IPS-18c (cell line): ENCODE results near the gene LRRC15.

Experiments used
- H3K4me3 ChIP-seq: 2 replicates; pipeline ENCODE4 v1.7.0; 2013; ENCODE audit warnings: low read depth, mild to moderate bottlenecking, low read length, moderate library complexity; ENCODE audit not compliant: insufficient read depth
- H3K9me3 ChIP-seq: one replicate; pipeline ENCODE4 v1.6.1; 2013; ENCODE audit warnings: mild to moderate bottlenecking, low read length, moderate library complexity; ENCODE audit not compliant: control insufficient read depth, insufficient read depth

Gene LRRC15

DNA sequence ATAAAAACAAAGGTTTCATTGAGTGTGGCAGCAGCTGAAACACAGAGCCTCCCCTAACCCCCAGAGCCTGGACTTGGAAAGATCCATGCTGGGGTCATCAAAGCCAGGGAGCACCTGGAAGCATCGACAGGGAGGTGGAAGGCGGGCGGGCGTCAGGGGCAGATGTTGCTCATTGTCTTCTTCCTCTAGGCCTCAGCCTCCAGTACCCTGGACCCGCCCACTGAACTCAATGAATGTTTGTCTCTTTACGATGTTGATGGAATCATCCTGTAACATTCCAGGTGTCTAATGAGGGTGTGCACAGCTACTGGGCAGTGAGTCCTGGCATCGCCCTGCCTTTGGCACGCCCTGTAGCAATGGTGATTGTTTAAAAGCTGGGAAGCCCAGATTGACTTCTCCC, 19.7 kb upstream of the LRRC15 start:
- Histone ChIP-seq H3K9me3 (no peaks in the 10 kb centered on the region), H3K4me3 (no peak overlapping the region)

DNA sequence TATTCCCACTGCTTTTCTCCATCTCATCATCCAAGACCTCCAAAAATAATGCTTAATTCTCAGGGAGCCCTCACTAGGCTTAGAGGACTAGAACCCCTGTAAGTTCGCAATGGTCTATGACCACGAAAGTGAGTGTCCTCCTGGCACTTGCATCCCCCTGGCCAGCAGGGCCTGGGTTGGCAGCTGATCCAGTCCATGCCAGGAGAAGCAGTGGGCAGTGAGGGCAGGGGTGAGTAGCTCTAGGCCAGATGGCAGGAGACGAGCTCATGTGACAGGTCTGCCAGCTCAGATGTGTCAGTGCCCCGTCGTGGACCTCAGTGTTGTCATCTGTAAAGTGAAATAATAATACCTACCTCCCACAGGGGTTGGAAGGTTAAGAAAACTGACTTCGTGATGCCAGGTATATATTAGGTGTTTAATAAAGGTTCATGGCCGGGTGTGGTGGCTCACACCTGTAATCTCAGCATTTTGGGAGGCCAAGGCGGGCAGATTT, 18.4 kb upstream of the LRRC15 start:
- H3K4me3 ChIP-seq: no peak overlapping the region
- H3K9me3 ChIP-seq: no peaks in the 10 kb centered on the region

DNA sequence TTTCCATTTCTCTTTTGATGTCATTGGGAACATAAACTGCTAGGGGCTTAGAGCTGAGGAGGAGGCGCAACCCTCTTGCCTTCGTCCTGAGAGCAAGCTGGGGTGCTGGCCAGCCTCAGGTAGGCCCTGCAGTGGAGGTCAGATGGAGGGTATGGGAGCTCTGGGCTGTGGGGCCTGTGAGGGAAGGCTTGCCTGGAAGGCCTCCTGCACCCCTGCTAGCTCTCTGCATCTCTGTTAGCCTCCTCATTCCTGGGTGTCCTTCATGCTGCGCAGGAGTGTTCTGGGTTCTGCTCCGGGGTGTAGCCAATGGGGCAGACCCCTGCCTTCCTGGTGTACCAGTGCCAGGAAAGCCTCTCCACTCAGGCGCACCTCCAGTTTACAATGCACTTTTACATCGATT, 17.7 kb upstream of the LRRC15 start:
- H3K9me3 ChIP-seq: no peaks in the 10 kb centered on the region
- no peak overlapping the region for H3K4me3 ChIP-seq

DNA sequence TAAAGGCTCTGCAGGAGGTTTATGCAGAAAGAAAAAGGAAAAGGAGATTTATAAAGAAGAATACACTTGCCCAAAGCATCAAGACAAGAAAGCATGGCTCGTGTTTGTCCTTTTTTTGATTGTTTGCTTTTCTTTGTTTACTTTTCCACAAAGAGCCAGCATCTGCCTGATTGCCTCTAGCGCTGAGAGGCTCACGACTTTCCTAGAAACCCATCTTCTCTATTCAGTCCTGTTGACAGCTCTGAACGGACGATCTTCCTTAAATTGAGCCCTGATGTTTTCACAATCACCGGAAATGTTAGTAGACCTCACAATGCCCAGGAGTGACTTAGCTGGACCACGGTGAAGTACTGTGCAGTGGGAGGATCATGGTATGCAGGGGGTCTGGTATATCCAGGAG, 17.1 kb upstream of the LRRC15 start:
- Histone ChIP-seq H3K4me3 (no peak overlapping the region), H3K9me3 (no peaks in the 10 kb centered on the region)

DNA sequence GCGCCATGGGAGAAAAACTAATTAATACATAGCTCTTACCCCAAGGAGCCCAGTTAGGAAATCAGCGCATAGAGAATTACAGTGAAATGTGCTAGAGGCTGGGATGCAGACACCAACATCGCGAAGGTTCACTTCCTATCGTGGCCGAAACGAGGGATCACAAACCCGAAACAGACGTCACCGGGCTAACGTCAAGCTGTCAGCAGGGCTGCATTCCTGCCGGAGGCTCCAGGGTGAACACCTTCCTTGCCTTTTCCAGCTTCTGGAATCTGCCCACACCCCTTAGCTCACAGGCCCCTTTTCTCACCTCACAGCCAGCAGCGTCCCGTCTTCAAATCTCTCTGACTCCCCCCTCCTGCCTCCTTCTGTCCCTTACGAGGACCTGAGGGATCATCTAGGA, 16.5 kb upstream of the LRRC15 start:
- Histone ChIP-seq H3K9me3 (no peaks in the 10 kb centered on the region), H3K4me3 (no peak overlapping the region)

DNA sequence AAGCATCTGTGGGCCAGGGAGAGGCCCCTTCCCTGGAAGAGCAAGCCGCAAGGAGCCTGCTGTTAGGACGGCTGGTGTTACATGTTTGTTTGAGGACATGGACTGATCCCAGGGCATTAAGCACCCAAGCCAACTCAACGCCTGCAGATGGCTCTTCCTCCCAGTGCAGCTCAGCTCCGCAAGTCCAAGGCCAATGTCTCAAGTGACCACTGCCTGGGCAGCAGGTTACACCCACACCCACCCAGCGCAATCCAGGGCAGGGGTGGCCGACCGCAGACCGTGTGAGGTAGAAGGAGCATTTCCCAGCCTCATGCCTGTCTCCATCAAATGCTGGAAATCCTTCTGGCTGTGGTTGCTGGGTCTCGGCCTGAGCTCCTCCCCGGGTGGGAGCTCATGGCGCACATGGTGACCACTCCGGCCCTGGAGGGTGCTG, 15.0 kb upstream of the LRRC15 start:
- H3K4me3 ChIP-seq: no peak overlapping the region
- H3K9me3 ChIP-seq: no peaks in the 10 kb centered on the region

DNA sequence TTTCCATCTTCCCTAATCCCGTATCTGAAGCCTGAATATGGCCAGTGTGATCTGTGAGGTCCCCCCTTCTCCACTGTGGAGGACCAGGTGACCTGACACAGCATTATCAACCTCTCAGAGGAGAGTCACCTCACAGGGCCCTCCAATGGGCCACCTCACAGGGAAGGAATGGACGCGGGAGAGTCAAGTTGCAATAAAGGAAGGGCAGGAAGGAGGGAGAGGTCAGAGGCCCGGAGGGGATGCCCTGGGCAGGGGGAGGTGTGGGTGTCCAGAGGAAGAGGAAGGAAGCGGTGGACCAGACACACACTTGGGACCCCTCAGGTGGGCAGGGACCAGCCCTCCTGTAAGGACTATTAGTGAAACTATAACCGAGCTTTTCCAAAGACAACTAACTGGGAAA, 14.6 kb upstream of the LRRC15 start:
- Histone ChIP-seq H3K9me3 (no peaks in the 10 kb centered on the region), H3K4me3 (no peak overlapping the region)

DNA sequence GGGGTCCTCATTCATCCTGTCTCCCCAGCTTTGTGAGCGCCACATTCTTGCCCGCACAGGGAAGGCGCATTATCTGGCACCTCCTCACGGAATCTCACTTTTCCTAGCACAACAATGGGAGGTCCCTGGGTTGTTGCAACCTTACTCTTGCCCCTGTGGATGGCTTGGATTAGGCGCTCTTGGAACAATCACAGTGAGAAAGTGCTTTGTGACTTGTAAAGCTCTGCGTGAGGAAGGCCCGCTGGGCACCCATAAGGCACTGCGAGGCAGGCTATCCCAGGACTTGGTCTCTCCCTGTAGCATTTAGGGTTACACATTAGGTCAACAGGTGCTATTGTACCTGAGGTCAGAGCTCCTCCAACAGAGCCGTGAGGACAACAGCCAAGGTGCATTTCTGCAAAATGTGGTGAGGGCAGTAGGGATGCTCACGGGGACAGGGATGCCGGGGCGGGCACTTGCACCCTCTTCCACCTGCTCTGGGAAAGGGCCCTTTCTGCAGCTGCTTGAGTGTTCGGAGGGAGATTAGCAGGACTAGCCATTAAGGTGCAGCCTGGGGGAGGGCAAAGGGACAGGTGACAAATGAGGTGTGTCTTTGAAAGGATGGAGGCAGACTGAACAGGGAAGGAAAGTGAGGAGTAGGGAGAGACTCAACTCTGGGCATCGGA, 13.9 kb upstream of the LRRC15 start:
- Histone ChIP-seq H3K9me3 (no peaks in the 10 kb centered on the region), H3K4me3 (no peak overlapping the region)

DNA sequence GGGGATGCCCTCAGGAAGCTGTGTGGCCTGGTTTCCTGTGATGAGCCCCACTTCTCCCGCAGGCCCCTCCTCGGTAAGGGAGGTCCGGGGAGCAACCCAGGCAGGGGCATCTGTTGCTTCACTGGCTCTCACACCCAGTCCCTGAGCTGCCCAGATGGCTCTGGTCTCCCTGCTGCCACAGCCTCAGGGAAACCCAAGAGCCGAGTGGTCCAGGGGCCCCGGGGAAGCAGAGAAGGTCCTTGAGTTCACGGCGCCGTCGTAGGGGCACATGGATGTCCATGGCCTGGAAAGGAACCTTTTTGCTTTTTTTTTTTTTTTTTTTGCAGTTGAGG, 13.3 kb upstream of the LRRC15 start:
- H3K9me3 ChIP-seq: no peaks in the 10 kb centered on the region
- no peak overlapping the region for H3K4me3 ChIP-seq

DNA sequence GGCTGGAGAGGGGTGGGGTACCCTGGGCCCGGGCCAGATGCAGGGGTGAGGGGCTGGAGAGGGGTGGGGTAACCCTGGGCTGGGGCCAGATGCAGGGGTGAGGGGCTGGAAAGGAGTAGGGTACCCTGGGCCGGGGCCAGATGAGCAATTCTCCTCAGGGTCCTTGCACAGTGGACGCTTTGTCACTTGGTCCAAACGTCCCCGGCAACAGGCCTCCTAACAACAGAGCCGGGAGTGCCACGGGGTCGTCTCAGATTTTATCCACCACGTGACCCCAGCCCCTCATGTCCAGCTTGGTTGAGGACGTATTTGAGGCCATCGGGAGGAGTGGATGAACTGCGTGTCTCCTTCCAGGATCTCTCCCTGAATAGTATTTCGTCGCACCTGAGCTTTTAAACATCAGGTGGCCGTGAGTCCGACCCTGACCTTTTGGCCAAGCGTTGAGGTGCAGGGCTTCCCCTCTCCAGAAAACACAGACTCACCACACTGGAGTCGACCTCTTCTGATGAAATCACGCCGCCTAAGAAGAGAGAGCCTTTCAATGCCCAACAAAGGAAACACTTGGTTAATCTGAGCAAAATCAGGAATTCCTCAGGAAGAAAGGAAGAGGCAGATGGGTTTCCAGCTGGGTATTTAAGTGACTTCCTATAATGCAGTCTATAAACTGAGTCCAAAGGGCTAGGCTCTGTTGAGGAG, 12.8 kb upstream of the LRRC15 start:
- no peak overlapping the region for H3K4me3 ChIP-seq
- no peaks in the 10 kb centered on the region for H3K9me3 ChIP-seq

DNA sequence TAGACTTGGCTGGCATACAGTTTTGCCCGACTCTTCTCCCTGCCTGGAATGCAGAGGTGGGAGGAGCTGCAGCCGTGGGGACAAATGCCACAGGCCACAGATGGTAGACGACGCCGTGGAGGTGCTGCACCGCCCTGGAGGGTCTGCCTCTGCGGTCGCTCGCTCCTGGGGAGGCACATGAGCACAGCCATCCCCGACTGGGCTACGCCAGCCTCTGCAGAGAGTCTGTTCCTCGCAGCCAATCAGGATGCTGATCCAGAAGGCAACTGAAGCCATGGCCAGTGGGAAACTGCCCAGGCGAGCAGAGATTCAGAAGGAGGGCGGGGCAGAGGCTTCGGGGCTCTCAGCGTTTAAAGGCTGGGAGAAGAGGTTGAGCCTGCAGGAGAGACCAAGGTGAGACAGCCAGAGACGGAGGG, 11.9 kb upstream of the LRRC15 start:
- Histone ChIP-seq H3K9me3 (no peaks in the 10 kb centered on the region), H3K4me3 (no peak overlapping the region)

DNA sequence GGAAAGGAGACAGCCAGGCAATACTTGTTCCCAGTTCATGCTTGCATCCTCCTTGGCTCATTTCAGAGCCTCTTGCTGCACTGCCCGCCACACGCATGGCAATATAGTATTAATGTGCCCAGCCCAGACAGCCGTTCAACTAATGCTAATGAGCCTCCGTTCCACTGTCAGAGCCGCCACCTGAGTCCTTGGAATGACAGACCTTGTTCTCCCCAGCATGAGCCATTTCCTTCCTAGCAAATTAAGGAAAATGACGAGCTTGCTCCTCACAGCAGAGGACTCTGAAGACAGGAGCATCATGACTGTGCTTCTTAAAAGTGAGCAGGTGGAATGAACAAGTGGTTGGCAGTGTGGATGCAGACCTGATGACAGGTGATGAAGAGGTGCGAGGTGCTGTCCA, 10.8 kb upstream of the LRRC15 start:
- Histone ChIP-seq H3K9me3 (no peaks in the 10 kb centered on the region), H3K4me3 (no peak overlapping the region)

DNA sequence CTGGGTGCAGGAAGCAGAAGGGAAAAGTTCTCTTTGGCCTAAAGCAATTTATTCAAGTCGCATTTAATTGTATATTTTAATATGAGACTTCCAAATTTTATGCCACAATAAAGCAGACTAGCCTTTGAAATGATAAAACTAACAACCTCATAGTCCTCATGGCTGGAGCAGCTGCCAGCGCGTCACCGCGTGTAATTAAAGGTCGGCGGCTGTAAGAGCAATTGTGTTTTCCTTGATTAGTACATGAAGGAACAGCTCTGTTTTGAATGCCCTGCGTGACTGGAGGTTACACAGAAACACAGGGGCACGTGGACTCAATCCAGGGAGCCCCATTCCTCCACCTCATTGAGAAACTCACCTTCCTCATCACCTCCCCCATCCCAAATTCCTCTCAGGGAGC, 10.1 kb upstream of the LRRC15 start:
- Histone ChIP-seq H3K9me3 (no peaks in the 10 kb centered on the region), H3K4me3 (no peak overlapping the region)

DNA sequence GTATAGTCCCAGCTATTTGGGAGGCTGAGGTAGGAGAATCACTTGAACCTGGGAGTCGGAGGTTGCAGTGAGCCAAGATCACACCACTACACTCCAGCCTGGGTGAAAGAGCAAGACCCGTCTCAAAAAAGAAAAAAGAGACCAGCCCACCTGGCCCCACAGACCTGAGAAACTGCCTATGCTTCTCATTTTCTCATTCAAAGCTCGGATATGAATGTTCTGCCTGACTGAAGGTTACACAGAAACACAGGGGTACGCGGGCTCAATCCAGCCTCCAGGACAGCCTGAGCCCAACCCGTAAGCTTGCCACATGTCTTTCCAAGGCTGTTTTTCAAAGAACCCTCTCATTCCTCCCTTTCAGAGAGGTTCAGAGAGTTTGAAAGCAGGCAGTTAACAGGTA, 9.7 kb upstream of the LRRC15 start:
- no peaks in the 10 kb centered on the region for H3K9me3 ChIP-seq

DNA sequence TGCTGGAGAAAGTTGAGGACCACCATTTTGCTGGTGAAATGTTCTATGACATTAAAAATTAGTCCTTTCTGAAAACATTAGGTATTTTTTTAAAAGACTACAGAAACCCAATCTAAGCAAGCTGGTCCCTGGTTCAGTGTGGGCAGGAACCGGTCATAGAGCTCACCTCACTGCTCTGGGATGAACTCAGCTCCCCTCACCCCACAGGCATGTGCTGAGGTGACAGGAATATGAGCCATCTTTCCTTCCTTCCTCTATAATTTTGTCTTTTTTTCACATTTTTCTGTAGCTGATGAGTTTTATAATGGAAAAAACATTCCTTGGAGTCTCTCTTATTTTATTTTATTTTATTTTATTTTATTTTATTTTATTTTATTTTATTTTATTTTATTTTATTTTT, 8.2 kb upstream of the LRRC15 start:
- H3K9me3 ChIP-seq: no peaks in the 10 kb centered on the region
- H3K4me3 ChIP-seq: no peak overlapping the region

More for the DNA sequence above, 9.7 kb upstream of the LRRC15 start:
- H3K4me3 ChIP-seq: no peak overlapping the region

DNA sequence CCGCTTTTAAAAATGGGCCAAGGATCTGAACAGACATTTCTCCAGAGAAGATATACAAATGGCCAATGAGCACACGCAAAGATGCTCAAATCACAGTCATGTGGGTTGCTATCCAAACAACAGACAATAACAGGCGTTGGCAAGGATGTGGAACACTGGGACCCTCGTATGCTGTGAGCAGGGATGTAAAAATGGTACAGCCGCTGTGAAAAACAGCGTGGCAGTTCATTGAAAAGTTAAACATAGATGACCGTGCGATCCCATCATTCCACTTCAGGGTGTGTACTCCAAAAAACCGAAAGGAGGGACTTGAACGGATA, 6.7 kb upstream of the LRRC15 start:
- H3K4me3 ChIP-seq: no peak overlapping the region

DNA sequence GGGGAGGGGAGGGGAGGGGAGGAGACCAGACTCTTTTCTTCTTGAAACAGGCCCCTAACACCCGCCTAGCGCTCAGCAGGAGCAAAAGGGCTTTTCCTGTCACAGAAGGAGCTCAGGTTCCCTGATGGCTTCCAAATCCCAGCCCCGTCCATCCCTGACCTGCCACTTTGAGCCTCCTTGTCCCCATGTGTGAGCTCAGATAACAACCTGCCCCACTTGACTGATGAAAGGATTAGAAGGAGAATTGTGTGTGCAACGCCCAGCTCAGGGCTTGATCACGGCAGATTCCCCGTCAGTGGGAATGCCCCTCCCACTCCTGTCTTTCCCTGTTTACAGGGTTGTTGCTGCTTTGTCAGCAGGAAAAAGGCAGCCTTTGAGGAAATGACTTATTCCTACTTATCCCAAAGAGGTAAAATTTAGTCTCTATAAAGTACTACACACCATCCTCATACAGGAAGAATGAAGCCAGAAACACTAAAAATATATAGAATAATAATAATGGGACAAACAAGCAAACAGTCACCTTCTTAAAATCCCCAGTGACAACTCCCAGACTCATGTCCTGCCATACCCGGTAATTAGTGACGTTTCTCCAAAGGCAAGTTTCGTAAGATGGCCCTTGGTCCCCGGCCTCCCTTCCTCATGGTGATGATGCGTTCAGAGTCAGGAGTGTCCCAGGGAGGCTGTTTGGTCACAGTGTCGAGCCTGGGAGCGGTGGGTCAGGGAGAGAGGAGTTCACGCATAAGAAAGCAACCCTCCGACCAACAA, 6.1 kb upstream of the LRRC15 start:
- H3K9me3 ChIP-seq: no peaks in the 10 kb centered on the region
- H3K4me3 ChIP-seq: no peak overlapping the region

More for the DNA sequence above, 6.7 kb upstream of the LRRC15 start:
- no peaks in the 10 kb centered on the region for H3K9me3 ChIP-seq

DNA sequence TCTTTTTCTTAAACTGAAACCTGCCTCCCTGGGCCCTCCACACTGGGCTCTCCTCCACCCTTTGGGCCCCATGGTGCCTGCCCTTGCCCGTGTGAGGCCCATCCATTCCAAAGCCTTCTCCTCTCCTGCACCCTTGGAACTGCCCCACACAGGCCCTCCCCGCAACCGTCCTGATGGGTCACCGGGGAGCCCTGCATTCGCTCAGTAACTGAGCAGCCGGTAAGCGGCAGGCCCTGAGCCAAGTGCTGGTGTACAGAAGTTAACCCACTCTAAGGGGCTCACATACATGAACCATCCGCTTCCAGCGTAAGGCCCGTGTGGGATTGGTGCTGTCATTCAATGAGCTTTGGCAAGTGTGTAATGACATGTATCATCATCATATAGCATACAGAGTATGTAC, 5.4 kb upstream of the LRRC15 start:
- no peaks in the 10 kb centered on the region for H3K9me3 ChIP-seq

More for the DNA sequence above, 5.4 kb upstream of the LRRC15 start:
- H3K4me3 ChIP-seq: no peak overlapping the region
